ENCODE data around the gene MRPL36. TPM values are rescaled to one million over a fixed set of nuclear protein-coding genes. Genes with fewer than 3 reads are reported as not detected.

Gene MRPL36
- total and polyA plus RNA-seq, 4 donors = 14.5 to 62.8 (median 40.4) TPM

DNA sequence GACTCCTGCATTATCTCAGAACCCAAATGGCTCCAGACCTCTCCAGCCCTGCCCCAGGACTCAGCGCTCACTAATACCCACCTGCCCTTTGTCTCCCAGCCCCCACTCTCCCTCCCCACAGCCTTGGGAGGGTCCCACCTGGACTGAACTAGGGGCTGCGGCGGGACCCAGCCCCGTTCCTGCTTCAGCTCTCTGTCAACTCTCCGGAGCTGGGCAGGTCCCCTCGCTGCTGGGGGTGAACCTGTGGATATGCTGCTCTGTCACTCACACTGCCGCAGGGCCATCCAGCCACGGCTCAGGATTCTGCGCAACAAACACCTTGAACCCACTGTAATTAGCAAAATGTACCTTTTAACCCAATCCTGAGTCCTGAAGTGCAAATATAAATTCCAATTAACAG is 38.4 kb upstream of the MRPL36 start:
- WGBS, 2 donors = 80 to 81% methylated on average over 9 of the region's 9 CpGs
- ATAC-seq (ENCODE audit: insufficient read depth, low FRiP score) = no peak
- Histone ChIP-seq H3K9ac (ENCODE audit: insufficient read depth in 1 of 2, low read length in 2 of 2) (no peak overlapping the region), H3K27me3 (ENCODE audit: control insufficient read depth in 3 of 3, insufficient read depth in 3 of 3, low read length in 2 of 3) (peaks cover 0 to 51% (median 13%) of the 10 kb centered on the region in 3 donors), H3K9me3 (ENCODE audit: control insufficient read depth in 4 of 4, insufficient read depth in 3 of 4, low read length in 3 of 4) (no peaks in the 10 kb centered on the region), H3K4me1 (ENCODE audit: control insufficient read depth in 5 of 5, insufficient read depth in 5 of 5, low read length in 5 of 5) (no peaks in the 10 kb centered on the region), H3K36me3 (ENCODE audit: control insufficient read depth in 4 of 4, insufficient read depth in 4 of 4, low read length in 4 of 4) (no peaks in the 10 kb centered on the region), H3K4me3 (no peak overlapping the region), H3K27ac (ENCODE audit: low read depth in 1 of 2, low read length in 1 of 2) (no peak overlapping the region)
- no peak for DNase-seq
- TF ChIP-seq, protein P1, sequence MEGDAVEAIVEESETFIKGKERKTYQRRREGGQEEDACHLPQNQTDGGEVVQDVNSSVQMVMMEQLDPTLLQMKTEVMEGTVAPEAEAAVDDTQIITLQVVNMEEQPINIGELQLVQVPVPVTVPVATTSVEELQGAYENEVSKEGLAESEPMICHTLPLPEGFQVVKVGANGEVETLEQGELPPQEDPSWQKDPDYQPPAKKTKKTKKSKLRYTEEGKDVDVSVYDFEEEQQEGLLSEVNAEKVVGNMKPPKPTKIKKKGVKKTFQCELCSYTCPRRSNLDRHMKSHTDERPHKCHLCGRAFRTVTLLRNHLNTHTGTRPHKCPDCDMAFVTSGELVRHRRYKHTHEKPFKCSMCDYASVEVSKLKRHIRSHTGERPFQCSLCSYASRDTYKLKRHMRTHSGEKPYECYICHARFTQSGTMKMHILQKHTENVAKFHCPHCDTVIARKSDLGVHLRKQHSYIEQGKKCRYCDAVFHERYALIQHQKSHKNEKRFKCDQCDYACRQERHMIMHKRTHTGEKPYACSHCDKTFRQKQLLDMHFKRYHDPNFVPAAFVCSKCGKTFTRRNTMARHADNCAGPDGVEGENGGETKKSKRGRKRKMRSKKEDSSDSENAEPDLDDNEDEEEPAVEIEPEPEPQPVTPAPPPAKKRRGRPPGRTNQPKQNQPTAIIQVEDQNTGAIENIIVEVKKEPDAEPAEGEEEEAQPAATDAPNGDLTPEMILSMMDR (IDR thresholded peaks at IDR 0.05; ENCODE audit: control extremely low read depth, extremely low read depth) = no peak

DNA sequence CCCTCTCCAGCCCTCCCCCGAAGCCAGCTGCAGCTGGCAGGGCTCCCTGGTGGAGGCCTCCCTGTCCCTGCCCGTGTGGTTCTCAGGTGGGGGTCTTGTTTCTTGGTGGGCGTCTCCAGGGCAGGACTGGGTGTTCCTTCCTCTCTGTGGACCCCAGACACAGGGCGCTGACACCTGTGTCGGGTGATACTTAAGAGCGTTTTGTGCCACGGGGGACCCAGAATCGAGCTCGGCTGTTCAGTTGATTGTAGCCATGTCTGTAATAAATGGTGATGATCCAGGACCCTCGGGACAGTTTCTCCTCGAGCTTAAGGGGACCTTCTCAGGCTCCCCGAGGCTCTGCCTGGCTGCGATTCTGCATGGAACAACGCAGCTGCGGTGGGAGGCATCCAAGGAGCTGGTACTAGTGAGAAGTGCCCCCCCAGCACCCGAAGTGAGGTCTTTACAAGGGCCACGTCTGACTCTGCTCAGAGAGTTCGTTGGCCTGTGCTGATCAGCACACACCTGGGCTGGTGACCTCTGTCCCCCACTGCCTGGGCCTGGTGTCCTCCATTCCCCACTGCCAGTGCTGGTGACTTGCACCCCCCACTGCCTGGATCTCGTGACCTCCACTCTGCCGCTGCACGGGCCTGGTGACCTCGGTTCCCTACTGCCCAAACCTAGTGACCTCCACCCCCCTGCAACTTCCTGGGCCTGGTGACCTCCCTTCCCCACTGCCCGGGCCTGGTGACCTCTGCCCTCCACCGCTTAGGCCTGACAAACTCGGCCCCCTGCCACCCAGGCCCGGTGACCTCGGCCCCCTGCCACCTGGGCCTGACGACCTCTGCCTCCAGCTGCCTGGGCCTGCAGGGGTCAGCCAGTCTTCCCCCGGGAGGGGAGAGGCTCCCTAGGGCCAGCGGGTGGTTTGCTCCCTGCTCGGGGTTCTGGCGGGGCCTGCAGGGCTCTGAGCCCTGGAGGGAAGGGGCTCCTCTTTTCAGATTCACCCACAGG is 37.5 kb upstream of the MRPL36 start:
- Histone ChIP-seq H3K27ac (ENCODE audit: low read depth in 1 of 2, low read length in 1 of 2) (peak overlapping the region in 1 of 2 donors; percentile 2), H3K4me1 (ENCODE audit: control insufficient read depth in 5 of 5, insufficient read depth in 5 of 5, low read length in 5 of 5) (no peaks in the 10 kb centered on the region), H3K36me3 (ENCODE audit: control insufficient read depth in 4 of 4, insufficient read depth in 4 of 4, low read length in 4 of 4) (no peaks in the 10 kb centered on the region), H3K9me3 (ENCODE audit: control insufficient read depth in 4 of 4, insufficient read depth in 3 of 4, low read length in 3 of 4) (no peaks in the 10 kb centered on the region), H3K9ac (ENCODE audit: insufficient read depth in 1 of 2, low read length in 2 of 2) (no peak overlapping the region), H3K27me3 (ENCODE audit: control insufficient read depth in 3 of 3, insufficient read depth in 3 of 3, low read length in 2 of 3) (peaks cover 0 to 48% (median 10%) of the 10 kb centered on the region in 3 donors), H3K4me3 (no peak overlapping the region)
- TF ChIP-seq, protein P1 (IDR thresholded peaks at IDR 0.05; ENCODE audit: control extremely low read depth, extremely low read depth) = no peak
- ATAC-seq (ENCODE audit: insufficient read depth, low FRiP score) = no peak
- no peak for DNase-seq
- WGBS, 2 donors = 73 to 82% methylated on average over 31 to 32 of the region's 32 CpGs

DNA sequence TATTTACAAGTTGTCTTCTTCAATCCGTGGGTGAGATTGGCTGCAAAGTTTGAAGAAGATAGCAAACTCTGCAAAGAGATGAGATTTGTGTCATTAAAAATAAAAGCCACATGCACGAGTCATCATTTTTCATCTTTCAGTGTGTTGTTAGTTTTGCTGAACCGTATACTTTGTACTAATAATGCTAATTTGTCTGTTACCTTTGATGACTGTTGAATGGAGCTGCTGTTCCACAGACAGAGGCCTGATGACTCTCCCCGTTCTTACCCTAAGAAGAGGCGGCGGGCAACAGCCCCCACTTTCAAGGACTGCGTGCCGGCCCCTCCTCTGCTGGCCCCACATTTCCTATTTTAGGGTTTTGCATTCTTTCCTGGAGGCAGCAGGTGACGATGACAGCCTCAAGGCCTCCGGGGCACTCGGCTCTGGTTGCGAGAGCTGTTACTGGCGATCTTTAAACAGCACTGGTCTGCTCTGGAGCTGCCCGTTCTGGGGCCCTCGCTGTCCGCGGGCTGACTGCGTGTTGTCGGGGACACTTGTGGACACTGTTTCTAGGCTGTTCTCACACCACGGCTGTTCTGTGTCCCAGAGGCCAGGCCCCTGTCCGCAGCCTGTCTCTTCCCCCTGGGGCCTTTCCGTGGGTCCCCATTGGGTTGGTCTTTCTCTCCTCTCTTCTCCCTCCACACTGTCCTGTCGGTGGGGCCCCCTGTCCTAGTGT is 36.7 kb upstream of the MRPL36 start:
- H3K9me3 ChIP-seq (ENCODE audit: control insufficient read depth in 4 of 4, insufficient read depth in 3 of 4, low read length in 3 of 4) = no peaks in the 10 kb centered on the region
- no peak overlapping the region for H3K4me3 ChIP-seq
- 60 to 66% methylated on average over 23 of the region's 23 CpGs for WGBS, 2 donors
- H3K4me1 ChIP-seq (ENCODE audit: control insufficient read depth in 5 of 5, insufficient read depth in 5 of 5, low read length in 5 of 5) = no peaks in the 10 kb centered on the region
- peaks cover 0 to 39% (median 12%) of the 10 kb centered on the region in 3 donors for H3K27me3 ChIP-seq (ENCODE audit: control insufficient read depth in 3 of 3, insufficient read depth in 3 of 3, low read length in 2 of 3)
- H3K27ac ChIP-seq (ENCODE audit: low read depth in 1 of 2, low read length in 1 of 2) = peak overlapping the region in 1 of 2 donors; percentile 2
- TF ChIP-seq, protein P1 (IDR thresholded peaks at IDR 0.05; ENCODE audit: control extremely low read depth, extremely low read depth) = no peak
- no peak overlapping the region for H3K9ac ChIP-seq (ENCODE audit: insufficient read depth in 1 of 2, low read length in 2 of 2)
- ATAC-seq (ENCODE audit: insufficient read depth, low FRiP score) (no peak), DNase-seq (no peak)
- H3K36me3 ChIP-seq (ENCODE audit: control insufficient read depth in 4 of 4, insufficient read depth in 4 of 4, low read length in 4 of 4) = no peaks in the 10 kb centered on the region
